Effector CD8-positive, alpha-beta T cell (primary cell): ENCODE results near the gene MPST.

Experiments used
- DNase-seq: peaks from one replicate; lab custom pipeline; 2025; lab: John Stamatoyannopoulos, UW

Gene MPST

GRCh38 chr22:37000676-37001534 is 18.6 kb upstream of the MPST start:
- no peak for DNase-seq

- no peak for DNase-seq
These were observed 17.7 kb upstream of the MPST start for GRCh38 chr22:37001826-37002225.

- DNase-seq, result no peak
These were observed 16.9 kb upstream of the MPST start for GRCh38 chr22:37002633-37003032.

- DNase-seq, result no peak
These were observed 11.9 kb upstream of the MPST start for GRCh38 chr22:37007651-37008050.

GRCh38 chr22:37008365-37008764 is 11.2 kb upstream of the MPST start:
- DNase-seq, result no peak

GRCh38 chr22:37009490-37009889 is 10.1 kb upstream of the MPST start:
- DNase-seq, result no peak

- DNase-seq, result no peak
These were observed 9.4 kb upstream of the MPST start for GRCh38 chr22:37010174-37010573.

- DNase-seq, result no peak
These were observed 8.6 kb upstream of the MPST start for GRCh38 chr22:37010976-37011375.

GRCh38 chr22:37011472-37011871 is 8.1 kb upstream of the MPST start:
- no peak for DNase-seq

- no peak for DNase-seq
These were observed 7.2 kb upstream of the MPST start for GRCh38 chr22:37012262-37012904.

GRCh38 chr22:37012956-37013355 is 6.6 kb upstream of the MPST start:
- DNase-seq, result no peak

- DNase-seq, result no peak
These were observed 5.1 kb upstream of the MPST start for GRCh38 chr22:37014415-37014806.

- DNase-seq, result no peak
These were observed 4.5 kb upstream of the MPST start for GRCh38 chr22:37014835-37015586.

- no peak for DNase-seq
These were observed 4.0 kb upstream of the MPST start for GRCh38 chr22:37015587-37015878.

GRCh38 chr22:37016134-37016910 is 3.2 kb upstream of the MPST start:
- no peak for DNase-seq

- DNase-seq, result no peak
These were observed 2.2 kb upstream of the MPST start for GRCh38 chr22:37017356-37017755.

GRCh38 chr22:37018086-37018814 is 1.3 kb upstream of the MPST start:
- DNase-seq, result no peak

- DNase-seq, result no peak
These were observed 680 bp upstream of the MPST start for GRCh38 chr22:37018815-37019308.

- no peak for DNase-seq
These were observed 594 bp downstream of the MPST start for GRCh38 chr22:37020192-37020479.

- no peak for DNase-seq
These were observed 1.5 kb downstream of the MPST start for GRCh38 chr22:37021041-37021440.

- peak; percentile 31 for DNase-seq
These were observed 2.4 kb downstream of the MPST start for GRCh38 chr22:37021710-37022482.
